DND-41 (cell line): ENCODE data around the gene LPAR1.

Experiments used
- CTCF ChIP-seq: IDR thresholded peaks from 2 replicates; pipeline ENCODE4 v1.5.1; 2012; ENCODE audit warnings: borderline replicate concordance, low read length, moderate library complexity, mild to moderate bottlenecking; ENCODE audit not compliant: poor library complexity, severe bottlenecking; ENCODE audit errors: extremely low read depth
- EZH2 ChIP-seq: IDR thresholded peaks from 3 replicates; pipeline ENCODE4 v1.6.1; 2012; ENCODE audit warnings: borderline replicate concordance, low read depth, mild to moderate bottlenecking, moderate library complexity, low read length, inconsistent platforms; ENCODE audit not compliant: severe bottlenecking

DNA sequence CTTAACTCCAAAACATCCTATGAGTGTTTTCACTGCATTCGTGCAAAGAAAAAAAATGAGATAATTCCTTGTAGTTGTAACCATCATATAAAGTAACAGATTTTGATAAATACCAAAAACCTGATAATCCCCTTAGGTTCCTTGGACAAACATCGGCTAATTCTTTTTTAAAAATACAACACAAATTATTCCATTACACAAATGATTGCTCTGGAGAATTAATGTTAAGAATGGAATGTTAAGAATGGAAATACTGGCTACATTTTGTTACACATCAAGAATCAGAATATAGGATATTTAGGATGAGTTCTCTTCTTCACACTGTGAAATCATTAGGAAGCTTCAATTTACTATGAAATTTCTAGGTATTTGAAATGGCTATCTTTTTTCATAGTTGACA, 139.4 kb downstream of the LPAR1 start:
- TF ChIP-seq CTCF (no peak), EZH2 (no peak)
